Fibroblast of lung (primary cell): Measurements from ENCODE around the gene NUCB1. TPM values are rescaled to one million over a fixed set of nuclear protein-coding genes. Genes with fewer than 3 reads are reported as not detected.

Source experiments
- DNase-seq, 2 donors: peaks; one replicate each; pipeline versions ENCODE4 v3.0.0 to v3.0.0-alpha.2; 2010; ENCODE audit warnings: low read depth in 2 of 2
- H2AFZ ChIP-seq: 2 replicates; pipeline ENCODE4 v1.5.1; 2012; ENCODE audit warnings: low read length, control low read depth, inconsistent platforms
- H3K27ac ChIP-seq: 2 replicates; pipeline ENCODE4 v1.5.1; 2011; ENCODE audit warnings: low read length, control low read depth; ENCODE audit not compliant: insufficient read depth
- H3K27me3 ChIP-seq: 2 replicates; pipeline ENCODE4 v1.5.1; 2011; ENCODE audit warnings: mild to moderate bottlenecking, low read length; ENCODE audit not compliant: control insufficient read depth, insufficient read depth
- H3K36me3 ChIP-seq: 2 replicates; pipeline ENCODE4 v1.5.1; 2011; ENCODE audit warnings: low read length; ENCODE audit not compliant: control insufficient read depth, insufficient read depth
- H3K4me1 ChIP-seq: 2 replicates; pipeline ENCODE4 v1.5.1; 2011; ENCODE audit warnings: low read length; ENCODE audit not compliant: control insufficient read depth, insufficient read depth; ENCODE audit errors: extremely low read depth
- H3K4me2 ChIP-seq: 2 replicates; pipeline ENCODE4 v1.5.1; 2011; ENCODE audit warnings: low read length, control low read depth; ENCODE audit not compliant: insufficient read depth; ENCODE audit errors: extremely low read depth
- H3K4me3 ChIP-seq, 4 experiments: fragments of 200-600 bp in 1 of 4; sonication (generic) in 1 of 4; replicated peaks in 1 of 4; 2 replicates each; pipeline ENCODE4 v1.5.1; 2011 to 2016; ENCODE audit warnings: low read length in 4 of 4, low read depth in 3 of 4, mild to moderate bottlenecking in 3 of 4, control low read depth in 2 of 4, inconsistent platforms in 1 of 4, mixed read lengths in 1 of 4; ENCODE audit not compliant: insufficient read depth in 1 of 4; ENCODE audit errors: control extremely low read depth in 1 of 4
- H3K79me2 ChIP-seq: 2 replicates; pipeline ENCODE4 v1.5.1; 2012; ENCODE audit warnings: mild to moderate bottlenecking, low read length, inconsistent platforms; ENCODE audit not compliant: control insufficient read depth, insufficient read depth
- H3K9ac ChIP-seq: 2 replicates; pipeline ENCODE4 v1.5.1; 2011; ENCODE audit warnings: mild to moderate bottlenecking, low read length, control low read depth; ENCODE audit not compliant: insufficient read depth
- H3K9me3 ChIP-seq: 2 replicates; pipeline ENCODE4 v1.5.1; 2012; ENCODE audit warnings: low read depth, low read length; ENCODE audit not compliant: control insufficient read depth, insufficient read depth
- H4K20me1 ChIP-seq: 2 replicates; pipeline ENCODE4 v1.5.1; 2011; ENCODE audit warnings: low read length; ENCODE audit not compliant: control insufficient read depth, insufficient read depth; ENCODE audit errors: extremely low read depth
- EZH2 ChIP-seq: IDR thresholded peaks from 2 replicates; pipeline ENCODE4 v1.5.1; 2012; ENCODE audit warnings: low read length, control low read depth, mild to moderate bottlenecking; ENCODE audit errors: missing control alignments
- polyA plus RNA-seq, 2 donors: library from polyadenylated mRNA; depleted of rRNA in 1 of 2; stranded (reverse) in 1 of 2; unstranded in 1 of 2; fragments of >200 nt; gene quantifications; 2 replicates each; pipeline ENCODE4 v1.2.1, GENCODE V29; 2011 to 2012; ENCODE audit warnings: missing spikeins in 1 of 2
- total RNA-seq: library from RNA; depleted of rRNA; stranded (reverse); fragments of >200 nt; gene quantifications from 2 replicates; pipeline ENCODE4 v1.2.1, GENCODE V29; 2014
- TF ChIP-seq, protein P1 (sequence below), 2 donors: IDR thresholded peaks in 1 of 2; conservative IDR thresholded peaks in 1 of 2; 1 replicate in 1 of 2; 2 replicates in 1 of 2; pipeline ENCODE4 v1.5.1; 2011 to 2012; ENCODE audit warnings: low read length in 2 of 2, control low read depth in 1 of 2, inconsistent platforms in 1 of 2, low read depth in 1 of 2, mild to moderate bottlenecking in 1 of 2

NUCB1 gene
- total and polyA plus RNA-seq, 2 donors (not counting 1 experiment from before 2014, with no cell fraction given): 129 to 130 TPM

DNA sequence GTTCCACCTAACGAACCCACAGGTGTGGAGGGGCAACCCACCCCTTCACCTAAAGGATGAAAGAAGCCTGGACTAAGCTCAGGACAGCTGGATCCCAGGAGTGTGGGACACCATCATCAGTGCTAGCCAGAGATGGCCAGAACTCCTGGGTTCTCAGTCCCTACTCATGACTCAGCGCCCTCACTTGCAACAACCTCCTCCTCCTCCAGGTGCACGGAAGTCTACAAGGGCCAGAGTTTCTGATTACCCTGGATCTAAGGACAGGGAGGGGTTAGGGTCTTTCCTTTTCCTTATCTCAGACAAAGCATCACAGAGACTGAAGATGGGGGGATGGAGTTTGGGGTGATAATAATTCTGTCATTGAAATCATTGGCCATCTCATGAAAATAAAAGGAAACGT lies 9.6 kb upstream of the NUCB1 start:
- H3K36me3 ChIP-seq: no peaks in the 10 kb centered on the region
- no peaks in the 10 kb centered on the region for H3K79me2 ChIP-seq
- H3K4me1 ChIP-seq: no peaks in the 10 kb centered on the region
- H2AFZ ChIP-seq: no peak overlapping the region
- H4K20me1 ChIP-seq: no peaks in the 10 kb centered on the region
- no peak for TF ChIP-seq EZH2
- TF ChIP-seq, protein P1, sequence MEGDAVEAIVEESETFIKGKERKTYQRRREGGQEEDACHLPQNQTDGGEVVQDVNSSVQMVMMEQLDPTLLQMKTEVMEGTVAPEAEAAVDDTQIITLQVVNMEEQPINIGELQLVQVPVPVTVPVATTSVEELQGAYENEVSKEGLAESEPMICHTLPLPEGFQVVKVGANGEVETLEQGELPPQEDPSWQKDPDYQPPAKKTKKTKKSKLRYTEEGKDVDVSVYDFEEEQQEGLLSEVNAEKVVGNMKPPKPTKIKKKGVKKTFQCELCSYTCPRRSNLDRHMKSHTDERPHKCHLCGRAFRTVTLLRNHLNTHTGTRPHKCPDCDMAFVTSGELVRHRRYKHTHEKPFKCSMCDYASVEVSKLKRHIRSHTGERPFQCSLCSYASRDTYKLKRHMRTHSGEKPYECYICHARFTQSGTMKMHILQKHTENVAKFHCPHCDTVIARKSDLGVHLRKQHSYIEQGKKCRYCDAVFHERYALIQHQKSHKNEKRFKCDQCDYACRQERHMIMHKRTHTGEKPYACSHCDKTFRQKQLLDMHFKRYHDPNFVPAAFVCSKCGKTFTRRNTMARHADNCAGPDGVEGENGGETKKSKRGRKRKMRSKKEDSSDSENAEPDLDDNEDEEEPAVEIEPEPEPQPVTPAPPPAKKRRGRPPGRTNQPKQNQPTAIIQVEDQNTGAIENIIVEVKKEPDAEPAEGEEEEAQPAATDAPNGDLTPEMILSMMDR (conservative IDR thresholded peaks at IDR 0.05 in 1 of 2, IDR thresholded peaks at IDR 0.05 in 1 of 2; ENCODE audit: low read depth in 1 of 2, low read length in 2 of 2): no peak
- H3K4me3 ChIP-seq: no peak overlapping the region
- H3K9ac ChIP-seq: no peak overlapping the region
- no peak overlapping the region for H3K27ac ChIP-seq
- no peak for DNase-seq
- no peak overlapping the region for H3K4me2 ChIP-seq
- H3K9me3 ChIP-seq: no peaks in the 10 kb centered on the region
- H3K27me3 ChIP-seq: no peaks in the 10 kb centered on the region

DNA sequence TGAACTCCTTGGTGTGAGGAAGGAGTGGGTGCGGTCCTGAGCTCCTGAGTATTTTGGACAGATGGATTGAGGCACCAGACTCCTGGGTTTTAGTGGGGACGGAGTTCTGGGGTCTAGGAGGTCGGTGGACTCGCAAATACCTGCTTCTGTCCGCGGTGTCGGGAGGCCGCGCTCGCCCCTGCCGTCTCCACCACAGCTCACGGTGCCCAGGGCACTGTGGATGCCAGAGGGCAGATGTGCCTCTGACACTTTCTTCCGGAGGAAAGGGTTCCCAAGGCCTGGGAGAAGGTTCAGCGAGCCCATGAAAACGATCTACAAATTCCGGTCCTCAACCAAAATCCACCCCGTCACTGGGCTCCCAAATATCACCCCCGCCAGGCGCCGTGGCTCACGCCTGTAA lies 4.9 kb upstream of the NUCB1 start:
- H4K20me1 ChIP-seq: no peaks in the 10 kb centered on the region
- TF ChIP-seq, protein P1 (conservative IDR thresholded peaks at IDR 0.05 in 1 of 2, IDR thresholded peaks at IDR 0.05 in 1 of 2; ENCODE audit: low read depth in 1 of 2, low read length in 2 of 2): no peak
- no peak for TF ChIP-seq EZH2
- H3K27ac ChIP-seq: no peak overlapping the region
- H3K27me3 ChIP-seq: no peaks in the 10 kb centered on the region
- no peak overlapping the region for H3K4me2 ChIP-seq
- no peaks in the 10 kb centered on the region for H3K36me3 ChIP-seq
- H3K4me1 ChIP-seq: no peaks in the 10 kb centered on the region
- H3K4me3 ChIP-seq: no peak overlapping the region
- no peaks in the 10 kb centered on the region for H3K9me3 ChIP-seq
- H3K79me2 ChIP-seq: peaks cover under 1% of the 10 kb centered on the region
- no peak for DNase-seq
- H2AFZ ChIP-seq: no peak overlapping the region
- H3K9ac ChIP-seq: no peak overlapping the region

GRCh38 chr19:48896191-48896720 lies 3.9 kb upstream of the NUCB1 start:
- Histone ChIP-seq H3K27ac (no peak overlapping the region), H3K79me2 (peaks cover 9% of the 10 kb centered on the region), H3K27me3 (no peaks in the 10 kb centered on the region), H3K9ac (no peak overlapping the region), H3K4me1 (no peaks in the 10 kb centered on the region), H3K9me3 (no peaks in the 10 kb centered on the region), H3K4me2 (peak overlapping the region; percentile 13), H3K36me3 (no peaks in the 10 kb centered on the region), H2AFZ (no peak overlapping the region), H4K20me1 (no peaks in the 10 kb centered on the region), H3K4me3 (peak overlapping the region in 1 of 4 experiments; percentile 46)
- no peak for TF ChIP-seq EZH2
- TF ChIP-seq, protein P1 (conservative IDR thresholded peaks at IDR 0.05 in 1 of 2, IDR thresholded peaks at IDR 0.05 in 1 of 2; ENCODE audit: low read depth in 1 of 2, low read length in 2 of 2): no peak
- peak; percentile 39 to 58 for DNase-seq
